Motor neuron (in vitro differentiated cells): ENCODE data around the gene SCRN2. TPM values are rescaled to one million over a fixed set of nuclear protein-coding genes. Genes with fewer than 3 reads are reported as not detected.

ENCODE experiments used
- ATAC-seq, 8 experiments: fragments of 200-7000 bp; cut with Tn5 transposase; replicated peaks in 6 of 8; 2 replicates each; pipeline ENCODE4 v1.8.0; 2021; ENCODE audit warnings: mild to moderate bottlenecking in 8 of 8, moderate library complexity in 8 of 8
- H3K27ac ChIP-seq, 2 donors: fragments of 250-450 bp; sonication (Bioruptor Pico); 2 replicates each; pipeline ENCODE4 v1.9.0; 2021; ENCODE audit warnings: antibody characterized with exemption in 2 of 2, mild to moderate bottlenecking in 2 of 2, moderate library complexity in 1 of 2
- H3K4me1 ChIP-seq, 2 donors: fragments of 250-450 bp; sonication (Bioruptor Pico); replicated peaks in 1 of 2; 2 replicates each; pipeline ENCODE4 v1.6.1; 2021; ENCODE audit warnings: antibody characterized with exemption in 2 of 2, mild to moderate bottlenecking in 2 of 2, moderate library complexity in 1 of 2
- H3K4me3 ChIP-seq, 5 donors: fragments of 250-450 bp; sonication (Bioruptor Pico); 2 replicates each; pipeline ENCODE4 v1.9.0; 2021; ENCODE audit warnings: antibody characterized with exemption in 5 of 5, mild to moderate bottlenecking in 5 of 5, moderate library complexity in 4 of 5
- WGBS, 10 experiments: fragments of 450-650 bp; shearing (Covaris generic); methylation state at CpG; one replicate each; pipeline ENCODE4 v1.0.0; 2022; 5-methylcytosine and 5-hydroxymethylcytosine counted together
- in situ Hi-C, 9 experiments: fragments of 400-800 bp; cut with MboI; loops; one replicate each; pipeline ENCODE4 v1.15.0; 2021; ENCODE audit warnings: low sequenced_read_pairs in 9 of 9, low pct_unique_long_range_greater_than_20kb in 2 of 9; ENCODE audit not compliant: unreplicated experiment in 9 of 9
- total RNA-seq, 8 experiments: library from RNA; unstranded; fragments of 300-600 nt; gene quantifications; 2 replicates each; pipeline versions ENCODE4 v1.2.3 to v1.2.4, GENCODE V29; 2022

SCRN2 gene
- total RNA-seq, 8 experiments from 2014 or later, result 10.8 to 38.6 (median 21.6) TPM

GRCh38 chr17:47878203-47879027 lies 37.3 kb upstream of the SCRN2 start:
- H3K4me3 ChIP-seq, result no peak overlapping the region
- no peaks in the 10 kb centered on the region for H3K4me1 ChIP-seq
- 13 to 83% (median 38%) methylated on average over 1 to 6 of the region's 10 CpGs; no CpG with 5 or more reads in 2 of the 10 experiments for WGBS, 10 experiments
- no peak overlapping the region for H3K27ac ChIP-seq
- in situ Hi-C loops, result no loop called here
- no peak for ATAC-seq

- ATAC-seq, result peak in 5 of 8 experiments; percentile 53 to 77 (median 65)
- 26 to 40% methylated on average over 1 to 4 of the region's 9 CpGs; no CpG with 5 or more reads in 8 of the 10 experiments for WGBS, 10 experiments
Measured at GRCh38 chr17:47877368-47878034, 36.4 kb upstream of the SCRN2 start.

GRCh38 chr17:47875011-47875985 lies 34.2 kb upstream of the SCRN2 start:
- no peak overlapping the region for H3K4me3 ChIP-seq
- no peak overlapping the region for H3K27ac ChIP-seq
- in situ Hi-C loops, result no loop called here
- H3K4me1 ChIP-seq, result peaks cover 0 to 6% of the 10 kb centered on the region in 2 donors
- ATAC-seq, result peak in 6 of 8 experiments; percentile 36 to 94 (median 89)
- WGBS, 10 experiments, result 0 to 86% (median 40%) methylated on average over 1 to 3 of the region's 11 CpGs; no CpG with 5 or more reads in 1 of the 10 experiments

More at GRCh38 chr17:47877368-47878034, 36.4 kb upstream of the SCRN2 start:
- H3K4me1 ChIP-seq, result peaks cover 0 to 2% of the 10 kb centered on the region in 2 donors
- H3K4me3 ChIP-seq, result no peak overlapping the region
- no peak overlapping the region for H3K27ac ChIP-seq
- in situ Hi-C loops, result no loop called here

- in situ Hi-C loops, result no loop called here
- no peak for ATAC-seq
- Histone ChIP-seq H3K4me3 (no peak overlapping the region), H3K27ac (no peak overlapping the region), H3K4me1 (peaks cover 0 to 6% of the 10 kb centered on the region in 2 donors)
- WGBS, 10 experiments, result 0 to 87% (median 47%) methylated on average over 1 to 4 of the region's 4 CpGs; no CpG with 5 or more reads in 4 of the 10 experiments
Measured at GRCh38 chr17:47873200-47874090, 32.4 kb upstream of the SCRN2 start.

GRCh38 chr17:47872651-47873161 lies 31.6 kb upstream of the SCRN2 start:
- in situ Hi-C loops, result no loop called here
- no peak overlapping the region for H3K27ac ChIP-seq
- whole genome bisulfite sequencing, 10 experiments, result 4 to 47% (median 22%) methylated on average over 3 to 6 of the region's 15 CpGs; no CpG with 5 or more reads in 6 of the 10 experiments
- H3K4me3 ChIP-seq, result no peak overlapping the region
- peaks cover 0 to 6% of the 10 kb centered on the region in 2 donors for H3K4me1 ChIP-seq
- peak in 3 of 8 experiments; percentile 11 to 30 (median 12) for ATAC-seq

- Histone ChIP-seq H3K27ac (no peak overlapping the region), H3K4me3 (no peak overlapping the region), H3K4me1 (peaks cover 0 to 6% of the 10 kb centered on the region in 2 donors)
- WGBS, 10 experiments, result 0 to 46% (median 8%) methylated on average over 4 to 8 of the region's 29 CpGs; no CpG with 5 or more reads in 6 of the 10 experiments
- ATAC-seq, result peak in 4 of 8 experiments; percentile 12 to 49 (median 24)
- in situ Hi-C loops, result no loop called here
Measured at GRCh38 chr17:47872019-47872650, 31.1 kb upstream of the SCRN2 start.

- H3K4me1 ChIP-seq, result peaks cover 0 to 6% of the 10 kb centered on the region in 2 donors
- no peak for ATAC-seq
- no peak overlapping the region for H3K4me3 ChIP-seq
- H3K27ac ChIP-seq, result no peak overlapping the region
- in situ Hi-C loops, result no loop called here
Measured at GRCh38 chr17:47871048-47871447, 30.0 kb upstream of the SCRN2 start.

- in situ Hi-C loops, result no loop called here
- 0% methylated on average over 1 of the region's 1 CpG; no CpG with 5 or more reads in 9 of the 10 experiments for WGBS, 10 experiments
- ATAC-seq, result no peak
- no peak overlapping the region for H3K4me3 ChIP-seq
- peaks cover 0 to 6% of the 10 kb centered on the region in 2 donors for H3K4me1 ChIP-seq
- H3K27ac ChIP-seq, result no peak overlapping the region
Measured at GRCh38 chr17:47870056-47870455, 29.0 kb upstream of the SCRN2 start.

- no peak overlapping the region for H3K27ac ChIP-seq
- peaks cover 0 to 6% of the 10 kb centered on the region in 2 donors for H3K4me1 ChIP-seq
- no peak overlapping the region for H3K4me3 ChIP-seq
- ATAC-seq, result no peak
- 20 to 60% (median 27%) methylated on average over 1 to 2 of the region's 2 CpGs; no CpG with 5 or more reads in 7 of the 10 experiments for WGBS, 10 experiments
- in situ Hi-C loops, result no loop called here
Measured at GRCh38 chr17:47869114-47869513, 28.0 kb upstream of the SCRN2 start.

- Histone ChIP-seq H3K4me1 (peaks cover 0 to 6% of the 10 kb centered on the region in 2 donors), H3K27ac (no peak overlapping the region), H3K4me3 (no peak overlapping the region)
- peak in 3 of 8 experiments; percentile 18 to 75 (median 67) for ATAC-seq
- in situ Hi-C loops, result no loop called here
- 33 to 88% (median 80%) methylated on average over 1 to 8 of the region's 11 CpGs; no CpG with 5 or more reads in 5 of the 10 experiments for WGBS, 10 experiments
Measured at GRCh38 chr17:47867813-47868533, 26.9 kb upstream of the SCRN2 start.

- no peaks in the 10 kb centered on the region for H3K4me1 ChIP-seq
- H3K4me3 ChIP-seq, result no peak overlapping the region
- 40 to 90% (median 72%) methylated on average over 1 to 2 of the region's 20 CpGs; no CpG with 5 or more reads in 6 of the 10 experiments for WGBS, 10 experiments
- no peak overlapping the region for H3K27ac ChIP-seq
- in situ Hi-C loops, result no loop called here
- ATAC-seq, result no peak
Measured at GRCh38 chr17:47866941-47867340, 25.9 kb upstream of the SCRN2 start.
